Left lung (tissue), 10 donors: ENCODE results near the gene SNAP29. TPM values are rescaled to one million over a fixed set of nuclear protein-coding genes. Genes with fewer than 3 reads are reported as not detected.
A peak's percentile ranks its signal among the peaks of the same experiment; 100 is the strongest.
"Not testable (repeated sequence)": the region's sequence is repeated elsewhere in the genome, so short reads cannot be mapped to it uniquely, and the experiment has no call there.

Source experiments
- ATAC-seq: fragments of 200-7000 bp; cut with Tn5 transposase; one replicate; pipeline ENCODE4 v1.9.1; 2020; ENCODE audit warnings: moderate library complexity
- DNase-seq, 4 donors: peaks; one replicate each; pipeline ENCODE4 v3.0.0-alpha.2; 2013 to 2020
- H3K27ac ChIP-seq, 2 donors: fragments of 200-600 bp; sonication (generic) in 1 of 2; one replicate each; pipeline versions ENCODE4 v1.5.0 to v1.8.0; 2020 to 2021
- H3K27me3 ChIP-seq, 2 donors: fragments of 200-600 bp; sonication (generic) in 1 of 2; one replicate each; pipeline versions ENCODE4 v1.5.0 to v1.8.0; 2020 to 2021
- H3K36me3 ChIP-seq, 2 donors: fragments of 200-600 bp; sonication (generic) in 1 of 2; one replicate each; pipeline versions ENCODE4 v1.5.0 to v1.8.0; 2020 to 2021
- H3K4me1 ChIP-seq, 2 donors: fragments of 200-600 bp; one replicate each; pipeline ENCODE4 v1.8.0; 2021
- H3K4me3 ChIP-seq, 2 donors: fragments of 200-600 bp; sonication (generic) in 1 of 2; one replicate each; pipeline versions ENCODE4 v1.5.0 to v1.8.0; 2020 to 2021; ENCODE audit warnings: mild to moderate bottlenecking in 1 of 2
- H3K9me3 ChIP-seq, 2 donors: fragments of 200-600 bp; sonication (generic) in 1 of 2; one replicate each; pipeline versions ENCODE4 v1.5.0 to v1.8.0; 2020 to 2021
- CTCF ChIP-seq, 2 donors: fragments of 200-600 bp; sonication (generic) in 1 of 2; IDR thresholded peaks; one replicate each; pipeline versions ENCODE4 v1.5.0 to v1.8.0; 2021; ENCODE audit warnings: antibody characterized with exemption in 2 of 2
- intact Hi-C, 2 donors: fragments of 100-400 bp; cut with DNase I; formaldehyde crosslinking; loops; one replicate each; pipeline versions ENCODE4 v1.11.2 to v1.14.2; 2022
- polyA plus RNA-seq, 6 donors: library from polyadenylated mRNA; unstranded; fragments of 120-200 nt; gene quantifications; one replicate each; pipeline ENCODE4 v1.2.1, GENCODE V29; 2013; ENCODE audit not compliant: insufficient read length in 6 of 6
- total RNA-seq, 2 donors: library from RNA; stranded (reverse); fragmentation: NEBNext Ultra II Directional; extraction: Animal tissue kit (Norgen Biotek cat#: 25700); gene quantifications; one replicate each; pipeline ENCODE4 v1.2.1, GENCODE V29; 2021
- donor health status: DM: no; HTN: yes; CAD: no.
- donor health status: DM: no; HTN: no; CAD: no.

Gene SNAP29
- total and polyA plus RNA-seq, 8 donors = 25.4 to 33.2 (median 29.7) TPM

DNA sequence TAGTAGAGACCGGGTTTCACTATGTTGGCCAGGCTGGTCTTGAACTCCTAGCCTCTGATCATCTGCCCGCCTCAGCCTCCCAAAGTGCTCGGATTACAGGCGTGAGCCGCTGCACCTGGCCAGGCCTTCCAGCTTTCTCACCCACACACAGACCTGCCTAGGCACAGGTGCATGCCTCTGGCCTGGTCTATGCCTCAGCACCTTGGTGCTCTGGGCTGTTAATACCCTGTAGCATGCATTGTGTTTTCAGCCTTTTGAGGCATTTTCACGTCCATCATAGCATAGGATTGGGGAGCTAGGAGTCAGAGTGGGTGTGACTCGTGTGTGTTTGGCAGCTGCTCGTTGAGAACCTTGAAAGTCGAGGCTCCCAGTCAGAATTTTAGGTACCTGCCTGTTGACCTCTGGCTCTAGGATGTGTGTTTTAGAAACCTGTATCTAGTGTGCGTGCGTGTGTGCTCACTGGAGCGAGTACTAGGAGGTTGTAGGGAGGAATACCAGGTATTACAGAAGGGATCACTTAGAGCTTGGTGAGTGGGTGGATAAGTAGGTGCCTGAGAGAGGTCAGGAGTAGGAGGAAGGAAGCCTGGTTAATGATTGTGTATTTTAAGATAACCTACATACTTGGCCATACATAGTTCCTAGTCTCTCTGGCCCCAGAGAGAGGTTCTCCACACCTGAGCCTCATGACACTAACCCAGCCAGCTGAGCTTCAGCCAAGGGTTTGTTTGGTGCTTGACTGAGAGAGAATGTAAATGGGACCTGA lies 78.4 kb downstream of the SNAP29 start:
- Histone ChIP-seq H3K36me3 (peaks cover 0 to 37% of the 10 kb centered on the region in 2 donors), H3K27ac (peak overlapping the region; percentile 23 to 33), H3K27me3 (no peaks in the 10 kb centered on the region), H3K9me3 (no peaks in the 10 kb centered on the region), H3K4me1 (peaks cover 15 to 58% of the 10 kb centered on the region in 2 donors), H3K4me3 (no peak overlapping the region)
- DNase-seq = peak in 2 of 4 donors; percentile 60 to 63
- ATAC-seq = peak; percentile 92
- no peak for TF ChIP-seq CTCF (IDR thresholded peaks at IDR 0.05)
- intact Hi-C loops = no loop called here

DNA sequence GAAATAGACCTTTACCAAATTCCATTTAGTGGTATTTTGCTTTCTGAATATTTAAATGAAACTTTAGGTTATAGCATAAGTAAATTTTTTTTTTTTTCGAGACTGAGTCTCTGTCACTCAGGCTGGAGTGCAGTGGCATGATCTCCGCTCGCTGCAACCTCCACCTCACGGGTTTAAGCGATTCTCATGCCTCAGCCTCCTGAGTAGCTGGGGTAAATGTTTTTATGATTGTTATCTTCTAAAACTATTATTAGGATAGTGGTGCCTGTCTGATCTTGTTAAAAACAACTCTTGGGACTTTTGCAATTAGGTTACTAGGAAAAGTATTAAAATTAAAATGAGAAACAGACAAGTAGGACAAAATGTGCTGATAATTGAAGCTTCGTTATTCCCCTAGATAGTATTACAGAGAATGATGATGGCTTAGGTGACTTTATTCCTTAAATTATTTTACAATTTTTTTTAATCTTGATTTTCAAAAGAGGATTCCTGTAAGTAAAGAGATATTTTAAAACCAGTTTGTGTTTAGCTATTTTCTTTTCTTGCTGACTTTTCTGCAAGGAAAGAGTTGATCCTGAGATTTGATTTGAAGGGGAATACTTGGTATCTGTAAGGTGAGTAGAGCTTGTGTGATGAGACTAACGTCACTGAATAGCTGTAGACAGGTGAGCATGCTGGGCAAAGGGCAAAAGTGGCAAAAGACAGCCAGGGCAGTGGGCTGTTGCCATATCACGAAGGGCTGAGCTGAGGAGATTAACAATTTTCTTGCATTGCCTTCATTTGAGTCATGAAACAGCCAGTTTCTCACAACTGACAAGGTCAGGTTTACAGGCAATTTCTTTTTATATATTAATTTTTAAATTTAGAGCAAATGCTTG lies 79.2 kb downstream of the SNAP29 start:
- H3K27ac ChIP-seq = peak overlapping the region; percentile 2 to 33
- H3K4me1 ChIP-seq = peaks cover 15 to 58% of the 10 kb centered on the region in 2 donors
- H3K27me3 ChIP-seq = no peaks in the 10 kb centered on the region
- TF ChIP-seq CTCF (IDR thresholded peaks at IDR 0.05) = no peak
- DNase-seq (no peak), ATAC-seq (peak; percentile 20)
- intact Hi-C loops = no loop called here
- peaks cover 0 to 37% of the 10 kb centered on the region in 2 donors for H3K36me3 ChIP-seq
- H3K9me3 ChIP-seq = no peaks in the 10 kb centered on the region
- no peak overlapping the region for H3K4me3 ChIP-seq

DNA sequence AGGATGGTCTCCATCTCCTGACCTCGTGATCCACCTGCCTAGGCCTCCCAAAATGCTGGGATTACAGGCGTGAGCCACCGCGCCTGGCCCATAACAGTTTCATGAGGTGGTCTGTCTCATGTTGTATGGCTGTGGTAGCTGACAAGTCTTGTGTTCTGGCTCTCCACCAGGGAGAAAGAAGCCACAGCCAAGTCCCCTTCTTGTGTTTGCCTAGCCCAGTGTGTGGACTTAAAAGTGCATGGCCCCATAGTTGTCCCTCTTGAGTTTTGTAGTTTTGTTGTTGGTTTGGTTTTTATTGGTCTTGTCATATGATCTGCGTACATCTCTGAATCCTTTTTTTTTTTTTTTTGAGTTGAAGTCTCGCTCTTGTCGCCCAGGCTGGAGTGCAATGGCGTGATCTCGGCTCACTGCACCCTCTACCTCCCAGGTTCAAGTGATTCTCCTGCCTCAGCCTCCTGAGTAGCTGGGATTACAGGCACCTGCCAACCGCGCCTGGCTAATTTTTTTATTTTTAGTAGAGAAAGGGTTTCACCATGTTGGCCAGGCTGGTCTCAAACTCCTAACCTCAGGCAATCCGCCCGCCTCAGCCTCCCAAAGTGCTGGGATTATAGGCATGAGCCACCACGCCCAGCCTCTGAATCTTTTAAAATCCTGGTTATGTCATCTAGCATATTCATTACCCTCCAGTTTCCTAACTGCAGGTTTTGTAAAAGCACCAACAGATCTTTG lies 80.8 kb downstream of the SNAP29 start:
- H3K4me1 ChIP-seq = peaks cover 15 to 69% of the 10 kb centered on the region in 2 donors
- H3K9me3 ChIP-seq, H3K27ac ChIP-seq, H3K27me3 ChIP-seq, H3K4me3 ChIP-seq, intact Hi-C loops, DNase-seq, ATAC-seq: not testable (repeated sequence)
- H3K36me3 ChIP-seq = peaks cover 0 to 26% of the 10 kb centered on the region in 2 donors

DNA sequence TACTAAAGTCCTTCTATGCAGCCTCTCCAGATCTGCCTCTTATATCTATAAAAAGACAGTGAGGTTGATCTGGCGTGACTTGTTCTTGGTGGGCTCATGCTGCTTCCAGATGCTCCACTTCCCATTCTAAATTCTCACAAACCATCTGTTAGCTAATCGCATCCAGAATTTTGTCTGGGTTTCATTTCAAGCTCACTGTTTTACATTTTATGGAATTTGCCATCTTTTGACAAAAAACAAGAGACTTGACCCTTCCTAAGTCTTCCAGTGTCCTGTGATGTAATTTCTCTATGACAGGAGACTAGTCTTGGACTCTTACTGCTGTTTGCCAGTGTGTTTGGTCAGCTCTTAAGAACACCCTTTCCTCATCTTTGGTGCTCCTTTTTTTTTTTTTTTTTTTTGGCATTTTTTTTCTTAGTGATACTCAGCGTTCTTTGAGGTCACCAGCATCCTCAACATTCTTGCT lies 81.4 kb downstream of the SNAP29 start:
- TF ChIP-seq CTCF (IDR thresholded peaks at IDR 0.05) = no peak
- no peaks in the 10 kb centered on the region for H3K9me3 ChIP-seq
- no peak overlapping the region for H3K4me3 ChIP-seq
- intact Hi-C loops = no loop called here
- H3K4me1 ChIP-seq = peaks cover 17 to 69% of the 10 kb centered on the region in 2 donors
- H3K27me3 ChIP-seq = no peaks in the 10 kb centered on the region
- peaks cover 0 to 20% of the 10 kb centered on the region in 2 donors for H3K36me3 ChIP-seq
- ATAC-seq = no peak
- no peak for DNase-seq
- no peak overlapping the region for H3K27ac ChIP-seq

Other genes starting within 250 kb of the SNAP29 start
- gene SERPIND1, start 84.9 kb upstream of the SNAP29 start, total RNA-seq = 1 to 10 TPM in 1 of 2 donors, under 1 TPM in 1; 0.50 to 3.5 TPM
- under 1 TPM in 5 of 6 donors, not detected in 1; 0.13 to 0.49 (median 0.37) TPM for gene SERPIND1, start 84.9 kb upstream of the SNAP29 start, polyA plus RNA-seq
- 100 to 1,000 TPM in 1 of 2 donors, 10 to 100 TPM in 1; 86.7 to 108 TPM for gene PI4KA, start 196 bp upstream of the SNAP29 start, total RNA-seq
- gene PI4KA, start 196 bp upstream of the SNAP29 start, polyA plus RNA-seq = 10 to 100 TPM; 60.5 to 80.7 (median 68.9) TPM
- 10 to 100 TPM; 56.7 to 59.4 TPM for gene CRKL, start 58.4 kb downstream of the SNAP29 start, total RNA-seq
- gene CRKL, start 58.4 kb downstream of the SNAP29 start, polyA plus RNA-seq = 10 to 100 TPM; 56.9 to 67.4 (median 65.8) TPM
- gene AIFM3, start 108.2 kb downstream of the SNAP29 start, total RNA-seq = 1 to 10 TPM; 6.0 to 6.5 TPM
- 1 to 10 TPM in 3 of 6 donors, under 1 TPM in 3; 0.49 to 1.4 (median 0.83) TPM for gene AIFM3, start 108.2 kb downstream of the SNAP29 start, polyA plus RNA-seq
- 10 to 100 TPM; 60.0 to 71.9 TPM for gene LZTR1, start 123.3 kb downstream of the SNAP29 start, total RNA-seq
- gene LZTR1, start 123.3 kb downstream of the SNAP29 start, polyA plus RNA-seq = 10 to 100 TPM; 43.0 to 64.9 (median 56.2) TPM
- gene THAP7, start 143.1 kb downstream of the SNAP29 start, total RNA-seq = 10 to 100 TPM; 17.8 to 23.8 TPM
- 10 to 100 TPM; 14.7 to 26.3 (median 20.0) TPM for gene THAP7, start 143.1 kb downstream of the SNAP29 start, polyA plus RNA-seq
- 1 to 10 TPM in 1 of 2 donors, under 1 TPM in 1; 0.20 to 1.7 TPM for gene P2RX6, start 156.2 kb downstream of the SNAP29 start, total RNA-seq
- 1 to 10 TPM; 1.1 to 2.4 (median 2.1) TPM for gene P2RX6, start 156.2 kb downstream of the SNAP29 start, polyA plus RNA-seq
- gene SLC7A4, start 173.6 kb downstream of the SNAP29 start, total RNA-seq = 1 to 10 TPM in 1 of 2 donors, under 1 TPM in 1; 0.31 to 3.0 TPM
- gene SLC7A4, start 173.6 kb downstream of the SNAP29 start, polyA plus RNA-seq = under 1 TPM; 0.14 to 0.41 (median 0.40) TPM
- under 1 TPM in 1 of 2 donors, not detected in 1; 0.94 TPM for gene LRRC74B, start 186.9 kb downstream of the SNAP29 start, total RNA-seq
- gene LRRC74B, start 186.9 kb downstream of the SNAP29 start, polyA plus RNA-seq = 1 to 10 TPM in 4 of 6 donors, under 1 TPM in 2; 0.31 to 2.2 (median 1.5) TPM